Cortex of kidney (tissue), 1 donor: ENCODE measurements around the gene ZFP1.
"Not testable (repeated sequence)": the region's sequence is repeated elsewhere in the genome, so short reads cannot be mapped to it uniquely, and the experiment has no call there.

Experiments used
- DNase-seq: peaks from one replicate; lab custom pipeline; 2025; lab: John Stamatoyannopoulos, UW

The ZFP1 gene

DNA sequence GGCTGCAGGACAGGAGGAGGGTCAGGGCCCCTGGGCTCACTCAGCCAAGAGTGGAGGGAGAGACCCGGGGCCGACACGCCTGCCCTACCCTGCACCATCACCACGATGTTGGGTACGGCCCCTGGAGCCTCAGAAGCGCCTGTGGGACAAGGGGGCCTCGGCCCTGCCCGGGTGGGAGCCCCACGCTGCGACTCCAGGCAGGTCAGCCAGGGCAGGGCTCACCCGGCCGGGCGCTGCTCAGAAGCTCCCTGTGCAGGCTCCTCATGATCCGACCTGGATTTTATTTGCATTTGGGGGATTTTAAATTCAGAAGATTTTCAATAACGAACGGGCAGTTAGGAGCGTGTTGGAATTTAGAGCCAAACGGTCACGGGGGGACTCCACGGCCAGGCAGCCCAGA is 56.6 kb downstream of the ZFP1 start:
- DNase-seq: not testable (repeated sequence)

DNA sequence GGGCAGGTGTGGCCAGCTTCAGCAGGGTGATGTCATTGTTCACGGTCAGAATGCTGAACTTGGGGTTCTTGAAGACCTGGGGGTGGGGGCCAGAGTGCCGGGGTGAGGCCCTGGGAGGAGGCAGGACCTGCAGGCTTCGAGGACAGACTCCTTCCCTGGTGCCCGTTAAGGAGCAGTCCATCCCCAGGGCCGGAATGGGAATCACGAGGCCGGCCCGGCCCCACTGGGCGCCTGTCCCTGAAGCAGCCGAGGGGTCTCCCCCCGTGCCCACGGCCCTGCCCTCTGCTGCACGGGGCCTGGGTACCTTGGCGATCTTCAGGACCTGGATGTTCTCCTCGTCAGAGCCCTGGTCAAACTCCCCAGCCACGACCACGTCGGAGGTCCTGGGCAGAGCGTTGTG is 57.1 kb downstream of the ZFP1 start:
- DNase-seq: not testable (repeated sequence)

DNA sequence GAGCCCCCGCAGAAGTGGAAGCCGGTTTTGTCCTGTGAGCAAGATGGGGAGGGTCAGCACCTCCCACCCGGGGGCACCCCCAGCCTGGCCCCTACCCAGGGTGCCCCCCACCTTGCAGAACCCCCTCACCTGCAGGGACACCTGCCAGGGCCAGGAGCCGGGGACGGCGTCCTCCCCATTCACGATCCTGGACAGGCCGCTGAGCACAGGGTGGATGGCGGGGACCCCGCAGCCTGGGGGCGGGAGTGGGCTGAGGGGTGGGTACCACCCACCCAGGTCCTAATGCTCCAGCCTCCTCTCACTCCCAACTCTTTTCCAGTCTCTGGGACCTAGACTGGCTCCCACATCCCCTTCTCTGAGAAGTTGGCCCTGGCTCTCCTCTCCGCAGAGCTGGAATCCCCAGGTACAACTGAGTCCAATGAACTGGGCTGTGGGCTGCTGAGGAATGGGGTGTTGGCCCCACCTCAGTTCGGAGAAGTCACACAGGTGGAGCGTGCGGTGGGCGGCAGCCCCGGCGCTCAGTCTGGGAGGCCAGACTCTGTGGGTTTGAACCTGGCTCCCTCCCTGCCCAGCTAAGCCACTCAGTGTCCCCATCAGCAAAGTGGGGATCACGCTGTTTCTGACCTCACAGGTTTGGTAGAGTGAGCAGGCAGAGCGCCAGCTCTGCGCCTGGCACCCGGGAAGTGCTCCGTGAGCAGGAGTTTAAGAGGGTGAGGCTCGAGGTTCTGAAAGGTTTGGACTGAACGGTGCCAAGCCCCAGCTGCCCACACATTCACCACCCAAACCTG is 57.8 kb downstream of the ZFP1 start:
- DNase-seq: not testable (repeated sequence)

DNA sequence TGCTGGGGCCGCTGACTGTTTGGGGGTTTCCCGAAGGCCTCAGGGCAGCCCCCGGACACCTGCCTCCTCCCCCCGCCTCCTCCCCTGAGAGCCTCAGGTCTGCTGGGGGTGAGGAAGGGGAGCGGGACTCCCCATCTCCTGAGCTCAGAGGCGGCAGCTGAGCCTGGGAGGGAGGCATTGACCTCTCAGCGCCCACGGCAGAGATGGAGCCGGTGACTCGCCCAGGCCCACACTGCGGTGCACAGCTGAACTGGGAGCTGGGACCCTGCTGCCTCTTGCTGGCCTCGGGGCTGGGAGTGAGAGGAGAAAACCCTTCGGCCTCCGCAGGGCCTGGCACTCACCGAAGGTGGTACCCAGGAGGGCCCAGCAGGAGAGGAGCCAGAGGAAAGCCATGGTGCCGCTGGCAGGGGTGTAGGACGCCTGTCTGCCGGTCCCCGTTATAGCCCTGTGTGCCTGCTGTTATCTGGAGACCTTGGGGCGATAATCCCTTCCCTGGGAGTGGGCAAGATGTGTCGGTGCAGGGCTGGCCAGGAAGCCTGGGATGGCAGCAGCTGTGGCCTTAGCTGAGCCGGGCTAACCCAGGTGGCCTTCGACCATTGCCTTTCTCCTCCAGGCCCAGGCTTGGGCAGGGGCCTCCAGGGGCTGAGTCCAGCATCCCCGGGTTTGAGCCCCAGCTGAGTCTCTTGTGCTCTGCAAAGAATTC is 58.6 kb downstream of the ZFP1 start, which contains the start of gene CTRB2:
CTRB2 (minus strand) TSS at position 413 of the 703 bp plus-strand sequence; CDS start at position 393, 20 bp downstream.
- DNase-seq: no peak

DNA sequence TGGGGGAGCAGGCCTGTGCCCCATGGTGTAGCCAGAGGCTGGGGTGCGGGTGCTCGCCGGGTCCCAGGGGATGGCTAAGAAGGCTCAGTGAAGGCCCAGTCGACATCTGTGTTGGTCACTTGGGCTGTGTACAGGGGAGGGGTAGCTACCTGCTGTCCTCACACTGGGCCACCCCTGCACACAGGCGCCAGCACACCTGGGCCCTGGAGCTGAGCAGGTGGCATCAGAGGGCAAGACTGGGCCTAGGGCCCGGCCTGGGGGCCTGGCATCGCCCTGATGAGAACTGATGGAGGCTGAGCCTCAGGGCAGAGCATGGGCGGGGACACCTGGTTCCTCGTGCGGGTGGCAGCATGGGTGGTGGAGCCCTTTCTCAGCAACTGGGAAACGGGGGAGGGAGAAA is 59.5 kb downstream of the ZFP1 start:
- no peak for DNase-seq

DNA sequence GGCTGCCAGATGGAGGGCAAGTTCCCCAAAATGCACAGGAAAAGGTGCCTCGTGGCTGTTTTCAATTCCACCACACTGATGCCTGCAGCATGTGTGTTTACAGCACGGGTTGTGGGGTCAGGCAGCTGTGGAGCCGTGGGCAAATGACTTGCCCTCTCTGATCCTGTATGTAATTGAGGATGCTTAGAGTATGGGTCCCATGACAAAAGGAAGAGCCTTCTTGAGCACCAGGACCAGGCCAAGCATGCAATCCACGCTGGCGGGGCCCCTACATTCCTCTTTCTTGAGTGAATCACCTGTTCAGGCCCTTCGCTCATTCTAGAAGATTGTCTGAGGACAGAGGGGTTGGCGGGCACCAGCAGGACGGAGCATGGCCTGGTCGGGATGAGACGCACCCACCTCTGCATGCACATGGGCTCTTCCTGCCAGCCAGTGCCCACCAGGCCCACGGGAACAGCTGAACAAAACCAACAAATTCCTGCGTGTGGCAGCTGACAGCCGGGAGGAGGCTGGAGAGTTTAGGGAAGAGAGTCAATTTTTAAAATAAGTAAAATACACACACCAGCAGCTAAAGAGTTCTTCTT is 60.0 kb downstream of the ZFP1 start:
- no peak for DNase-seq

DNA sequence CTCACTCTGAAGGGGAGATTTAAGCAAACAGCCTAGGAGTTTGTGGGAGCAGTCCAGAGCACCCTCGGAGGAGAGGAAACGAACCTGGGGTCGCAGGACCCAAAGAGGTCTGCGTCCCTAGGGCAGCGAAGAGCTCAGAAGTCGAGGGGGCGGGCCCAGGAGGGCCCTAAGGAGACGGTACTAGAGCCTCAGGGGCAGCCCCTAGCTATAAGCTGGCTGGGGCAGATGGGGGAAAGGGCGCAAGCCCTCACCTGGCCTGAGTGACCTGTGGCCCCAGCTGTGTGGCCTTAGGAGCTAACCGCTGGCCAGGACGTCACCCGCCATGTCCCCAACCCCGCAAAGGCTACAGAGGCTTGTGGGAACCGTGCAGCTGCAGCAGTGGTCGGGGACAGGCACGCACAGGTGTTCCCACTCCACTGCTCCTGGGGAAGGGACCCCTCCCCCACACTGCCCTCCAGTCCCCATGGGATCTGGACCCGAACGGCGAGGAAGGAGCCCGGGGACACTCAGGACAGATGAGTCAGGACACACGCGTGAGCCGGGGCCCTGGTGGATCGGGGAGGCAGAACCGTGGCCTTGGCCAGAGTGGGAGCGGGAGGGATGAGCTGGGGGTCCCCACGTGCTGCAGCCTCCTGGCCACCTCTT is 60.7 kb downstream of the ZFP1 start:
- no peak for DNase-seq

DNA sequence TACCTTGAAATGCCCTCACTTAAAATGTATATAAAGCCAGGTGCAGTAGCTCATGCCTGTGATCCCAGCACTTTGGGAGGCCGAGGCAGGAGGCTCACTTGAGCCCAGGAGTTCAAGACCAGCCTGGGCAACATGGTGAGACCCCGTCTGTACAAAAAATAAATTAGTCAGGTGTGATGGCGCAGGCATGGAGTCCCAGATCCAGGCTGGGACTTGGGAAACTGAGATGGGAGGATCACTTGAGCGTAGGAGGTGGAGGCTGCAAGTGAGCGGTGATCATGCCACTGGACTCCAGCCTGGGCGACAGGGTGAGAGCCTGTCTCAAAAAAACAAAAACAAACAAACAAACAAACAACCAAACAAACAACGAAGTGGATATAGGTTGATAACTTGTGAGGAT is 61.2 kb downstream of the ZFP1 start:
- not testable (repeated sequence) for DNase-seq

DNA sequence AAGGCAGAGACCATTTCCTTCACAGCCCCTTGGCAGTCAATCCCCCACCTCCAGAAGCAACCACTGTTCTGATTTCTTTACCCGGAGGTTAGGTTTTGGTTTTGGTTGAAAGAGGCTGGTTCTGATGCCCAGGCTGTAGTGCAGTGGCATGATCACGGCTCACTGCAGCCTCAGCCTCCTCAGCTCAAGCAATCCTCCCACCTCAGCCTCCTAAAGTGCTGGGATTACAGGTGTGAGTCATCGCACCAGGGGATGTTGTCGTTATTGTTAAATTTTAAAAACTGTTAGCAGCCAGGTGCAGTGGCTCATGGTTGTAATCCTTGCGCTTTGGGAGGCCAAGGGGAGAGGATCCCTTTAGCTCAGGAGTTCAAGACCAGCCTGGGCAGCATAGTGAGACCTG is 61.6 kb downstream of the ZFP1 start:
- DNase-seq: no peak

DNA sequence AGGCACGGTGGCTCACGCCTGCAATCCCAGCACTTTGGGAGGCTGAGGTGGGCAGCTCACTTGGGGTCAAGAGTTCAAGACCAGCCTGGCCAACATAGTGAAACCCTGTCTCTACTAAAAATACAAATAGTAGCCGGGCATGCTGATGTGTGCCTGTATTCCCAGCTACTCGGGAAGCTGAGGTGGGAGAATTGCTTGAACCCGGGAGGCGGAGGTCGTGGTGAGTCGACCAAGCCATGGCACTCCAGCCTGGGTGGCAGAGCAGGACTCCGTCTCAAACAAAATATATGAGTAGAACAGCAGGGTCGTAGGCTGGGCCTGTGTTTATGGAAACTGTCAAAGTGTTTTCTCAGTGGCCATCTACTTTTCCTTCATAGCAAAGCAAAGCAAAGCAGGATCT is 63.0 kb downstream of the ZFP1 start:
- not testable (repeated sequence) for DNase-seq

DNA sequence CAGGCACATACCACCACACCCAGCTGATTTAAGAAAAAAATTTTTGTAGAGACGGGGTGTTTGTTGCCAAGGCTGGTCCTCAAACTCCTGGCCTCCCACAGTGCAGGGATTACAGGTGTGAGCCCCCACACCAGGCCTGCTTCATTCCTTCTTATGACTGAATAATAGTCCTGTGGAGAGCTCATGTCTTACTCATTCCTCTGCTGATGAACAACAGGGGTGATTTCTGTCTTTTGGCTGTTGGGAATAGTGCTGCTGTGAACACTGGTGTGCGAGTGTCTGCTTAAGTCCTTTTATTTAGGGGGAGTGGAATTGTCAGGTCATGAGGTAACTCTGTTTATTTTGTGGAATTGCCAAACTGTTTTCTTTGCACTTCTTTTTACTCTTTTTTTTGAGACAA is 67.8 kb downstream of the ZFP1 start:
- DNase-seq: no peak

DNA sequence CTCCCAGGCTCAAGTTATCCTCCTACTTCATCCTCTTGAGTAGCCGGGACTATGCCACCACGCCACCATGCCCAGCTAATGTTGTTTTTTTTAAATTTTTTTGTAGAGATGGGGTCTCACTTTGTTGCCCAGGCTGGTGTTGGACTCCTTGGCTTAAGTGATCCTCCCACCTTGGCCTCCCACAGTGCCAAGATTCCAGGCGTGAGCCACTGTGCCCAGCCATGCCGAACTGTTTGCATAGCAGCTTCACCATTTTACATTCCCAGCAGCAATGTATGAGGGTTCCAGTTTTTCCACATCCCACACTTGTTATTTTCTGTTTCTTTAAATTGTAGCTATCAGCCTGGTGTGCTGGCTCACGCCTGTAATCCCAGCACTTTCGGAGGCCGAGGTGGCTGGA is 68.3 kb downstream of the ZFP1 start:
- DNase-seq: no peak

DNA sequence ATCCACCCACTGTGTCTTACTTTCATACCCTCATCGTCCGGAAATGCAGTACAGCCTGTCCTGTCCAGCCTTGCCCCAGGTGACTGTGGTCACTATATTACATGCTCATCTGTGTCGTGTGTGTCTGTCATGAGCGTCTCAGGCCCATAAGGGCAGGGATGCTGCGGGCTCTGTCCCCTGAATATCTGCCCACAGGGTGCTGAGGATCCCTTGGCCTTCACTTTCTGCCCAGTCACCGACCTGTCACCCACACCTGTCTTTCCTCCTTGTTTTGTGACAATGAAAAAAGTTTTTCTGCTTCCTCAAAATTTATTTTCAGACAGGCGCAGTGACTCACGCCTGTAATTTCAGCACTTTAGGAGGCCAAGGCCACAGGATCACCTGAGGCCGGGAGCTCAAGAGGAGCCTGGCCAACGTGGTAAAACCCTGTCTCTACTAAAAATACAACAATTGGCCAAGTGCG is 69.1 kb downstream of the ZFP1 start:
- DNase-seq: no peak

DNA sequence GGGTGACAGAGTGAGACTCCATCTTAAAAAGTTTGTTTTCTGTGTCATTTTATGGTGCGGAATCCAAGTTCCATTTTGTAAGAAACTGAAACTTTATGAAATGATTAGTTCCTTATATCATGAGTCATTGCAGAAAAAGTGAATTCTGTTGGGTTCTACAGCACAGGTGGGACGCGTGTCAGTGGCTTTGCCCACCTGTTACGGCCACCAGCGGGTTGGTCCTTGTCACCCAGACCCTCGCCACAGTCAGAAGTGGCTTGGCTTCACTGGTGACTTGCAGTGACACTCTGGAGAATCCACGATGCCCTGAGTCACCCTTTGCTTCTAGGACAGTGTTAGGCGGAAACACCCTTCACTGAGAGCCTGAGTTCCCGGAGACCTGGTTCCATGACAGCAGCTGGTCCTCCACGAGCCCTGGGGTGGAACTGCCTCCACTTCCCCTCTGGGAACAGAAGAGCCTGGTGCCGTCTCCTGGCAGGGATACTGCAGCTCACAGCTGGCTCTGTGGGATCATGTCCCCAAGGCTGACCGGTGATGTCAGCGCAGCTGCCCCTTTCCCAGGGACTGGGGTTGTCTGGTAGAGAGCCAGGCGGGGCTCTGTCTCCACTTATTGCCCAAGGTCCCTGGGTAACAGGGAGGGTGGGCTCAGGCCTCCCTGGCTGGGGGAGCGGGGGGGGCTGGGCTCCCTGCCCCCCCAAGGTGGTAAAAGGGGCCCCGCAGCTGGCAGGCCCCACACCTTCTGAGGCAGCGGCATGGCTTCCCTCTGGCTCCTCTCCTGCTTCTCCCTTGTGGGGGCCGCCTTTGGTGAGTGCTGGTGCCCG is 70.1 kb downstream of the ZFP1 start, which contains the start of gene CTRB1:
CTRB1 (plus strand) TSS at position 733 of the 821 bp plus-strand sequence; CDS start at position 753, 20 bp downstream.
- DNase-seq: no peak

DNA sequence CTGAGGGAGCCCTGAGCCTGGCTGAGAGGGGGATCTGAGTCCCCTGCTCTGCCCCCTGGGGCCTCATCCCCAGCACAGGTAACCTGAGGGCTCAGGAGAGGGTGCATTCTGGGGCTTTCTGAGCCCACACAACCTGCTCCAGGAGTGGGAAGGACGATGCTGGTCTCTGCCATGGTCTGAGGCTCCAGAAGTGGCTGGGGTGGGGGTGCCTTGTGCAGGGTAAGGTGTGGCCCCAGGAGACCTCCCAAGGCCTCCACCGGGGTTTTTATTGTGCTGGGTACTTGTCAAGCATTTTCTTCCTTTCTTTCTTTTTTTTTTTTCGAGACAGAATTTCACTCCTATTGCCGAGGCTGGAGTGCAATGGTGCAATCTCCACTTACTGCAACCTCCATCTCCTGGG is 70.8 kb downstream of the ZFP1 start:
- DNase-seq: no peak

DNA sequence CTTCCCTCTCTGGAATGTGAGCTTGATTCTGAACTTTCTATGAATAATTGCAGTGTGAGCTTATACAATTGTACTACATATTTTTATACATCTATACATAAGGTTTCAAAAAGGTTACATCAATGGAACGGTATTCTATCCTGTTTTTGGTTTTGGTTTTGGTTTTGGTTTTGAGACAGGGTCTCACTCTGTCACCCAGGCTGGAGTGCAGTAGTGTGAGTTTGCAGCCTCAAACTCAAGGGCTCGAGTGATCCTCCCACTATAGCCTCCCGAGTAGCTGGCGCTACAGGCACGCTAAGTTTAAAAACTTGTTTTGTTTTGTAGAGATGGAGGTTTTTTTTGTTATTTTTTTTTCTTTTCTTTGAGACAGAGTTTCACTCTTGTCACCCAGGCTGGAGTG is 71.5 kb downstream of the ZFP1 start:
- no peak for DNase-seq
